HG03064 (cell line): ENCODE data around the gene CHST5.
"Not testable (repeated sequence)": the region's sequence is repeated elsewhere in the genome, so short reads cannot be mapped to it uniquely, and the experiment has no call there.

Experiments
- ATAC-seq: cut with Tn5 transposase; IDR thresholded peaks from one replicate; pipeline ENCODE4 v1.9.1; 2021; ENCODE audit warnings: low read depth; ENCODE audit not compliant: unreplicated experiment

CHST5 gene

GRCh38 chr16:75514296-75514695, 21.6 kb downstream of the CHST5 start:
- ATAC-seq, result no peak

DNA sequence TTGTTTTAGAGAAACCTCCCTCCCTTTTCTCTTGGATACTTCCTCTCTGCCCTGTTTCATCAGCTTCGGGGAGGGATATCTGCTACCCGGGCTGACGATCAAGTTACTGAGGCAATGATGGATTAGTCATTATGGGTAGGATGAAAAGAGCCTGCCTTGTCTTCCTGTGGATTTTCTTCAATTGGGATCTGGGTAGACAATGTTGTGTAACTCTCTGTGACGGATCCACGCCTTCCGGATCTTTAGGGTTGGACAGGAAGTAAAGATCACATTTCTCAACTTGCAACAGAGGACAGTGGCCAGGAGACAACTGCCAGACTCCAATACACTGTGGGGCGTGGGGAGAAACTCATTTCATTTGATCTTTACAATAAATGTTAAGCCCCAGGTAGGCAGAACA, 29.3 kb downstream of the CHST5 start:
- ATAC-seq, result no peak

GRCh38 chr16:75506107-75506506, 29.8 kb downstream of the CHST5 start:
- no peak for ATAC-seq

GRCh38 chr16:75503801-75504200, 32.1 kb downstream of the CHST5 start:
- no peak for ATAC-seq

DNA sequence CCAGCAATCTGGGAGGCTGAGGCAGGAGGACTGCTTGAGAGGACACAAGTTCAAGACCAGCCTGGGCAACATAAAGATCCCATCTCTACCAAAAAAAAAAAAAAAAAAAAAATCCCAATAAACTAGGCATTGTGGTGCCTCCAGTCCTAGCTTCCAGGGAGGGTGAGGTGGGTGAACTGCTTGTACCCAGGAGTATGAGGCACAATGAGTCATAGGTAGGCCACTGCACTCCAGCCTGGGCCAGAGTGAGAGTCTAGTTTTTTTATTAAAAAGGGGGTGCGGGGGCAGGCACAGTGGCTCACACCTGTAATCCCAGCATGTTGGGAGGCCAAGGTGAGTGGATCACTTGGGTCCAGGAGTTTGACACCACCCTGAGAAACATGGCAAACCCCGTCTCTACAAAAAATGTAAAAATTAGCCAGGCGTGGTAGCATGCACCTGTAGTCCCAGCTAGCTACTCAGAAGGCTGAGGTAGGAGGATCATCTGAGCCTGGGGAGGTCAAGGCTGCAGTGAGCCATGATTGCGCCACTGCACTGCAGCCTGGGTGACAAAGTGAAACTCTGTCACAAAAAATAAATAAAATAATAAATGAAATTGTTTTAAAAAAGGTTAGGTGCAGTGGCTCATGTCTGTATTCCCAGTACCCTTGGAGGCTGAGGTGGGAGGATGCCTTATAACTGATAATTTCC, 32.8 kb downstream of the CHST5 start:
- ATAC-seq, result no peak

- ATAC-seq, result not testable (repeated sequence)
These were observed 34.1 kb downstream of the CHST5 start for GRCh38 chr16:75501820-75502219.

GRCh38 chr16:75501359-75501758, 34.5 kb downstream of the CHST5 start:
- no peak for ATAC-seq

DNA sequence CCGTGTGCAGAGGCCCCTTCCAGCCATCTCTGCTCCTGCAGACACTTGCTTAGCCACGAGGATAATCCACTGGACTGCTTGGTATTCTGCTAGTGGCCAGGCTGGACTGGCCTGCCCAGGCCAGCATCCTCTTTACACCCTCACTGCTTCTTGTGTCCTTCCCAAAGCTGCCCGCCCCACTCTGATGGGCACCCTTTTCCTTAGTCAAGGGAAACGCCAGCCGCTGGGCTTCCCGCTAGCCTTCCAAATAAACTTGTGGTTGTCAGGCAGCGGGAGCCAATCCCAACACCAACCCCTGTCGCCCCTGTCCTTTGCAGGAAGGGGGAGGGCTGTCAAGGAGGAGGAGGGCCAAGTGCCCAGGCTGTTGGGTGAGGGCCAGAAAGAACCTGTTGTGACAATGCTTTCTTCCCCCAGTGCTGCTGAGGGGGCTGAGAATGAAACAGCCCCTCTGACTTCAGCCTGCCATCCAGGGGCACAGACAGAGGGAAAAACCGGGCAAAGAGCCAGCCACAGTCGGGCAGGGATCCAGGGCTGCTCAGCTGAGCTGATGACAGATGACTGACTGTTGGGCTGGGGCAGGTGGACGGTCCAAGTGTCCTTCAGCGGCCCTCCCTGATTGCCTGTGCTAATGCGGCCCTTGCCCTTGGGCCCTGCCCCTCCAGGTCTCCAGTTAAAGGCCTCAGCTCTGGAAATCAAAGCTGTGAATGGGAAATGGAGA, 37.1 kb downstream of the CHST5 start:
- not testable (repeated sequence) for ATAC-seq

DNA sequence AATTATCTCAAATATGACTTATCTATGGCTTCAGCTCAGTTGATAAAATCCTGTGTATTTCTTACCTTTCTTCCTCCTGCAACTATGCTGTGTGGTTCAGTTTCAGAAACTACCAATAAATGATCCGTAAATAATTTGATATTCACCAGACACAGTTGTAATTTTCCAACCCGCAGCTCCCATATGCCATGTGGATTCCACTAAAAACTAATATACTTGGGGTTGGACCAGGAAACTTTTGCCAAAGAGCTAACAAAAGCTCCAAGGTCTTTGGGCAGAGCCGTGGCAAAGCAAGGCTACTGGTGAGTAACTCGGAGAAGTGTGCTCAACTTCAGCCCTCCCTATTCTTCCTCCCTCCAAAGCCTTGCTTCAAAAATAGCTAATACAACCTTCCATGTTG, 38.4 kb downstream of the CHST5 start:
- no peak for ATAC-seq

- no peak for ATAC-seq
These were observed 40.7 kb downstream of the CHST5 start, which contains the start of gene CHST6 for GRCh38 chr16:75495076-75495674. Gene CHST6 (minus strand): TSS chr16:75495441. CDS start chr16:75479828, 15,613 bp downstream.

DNA sequence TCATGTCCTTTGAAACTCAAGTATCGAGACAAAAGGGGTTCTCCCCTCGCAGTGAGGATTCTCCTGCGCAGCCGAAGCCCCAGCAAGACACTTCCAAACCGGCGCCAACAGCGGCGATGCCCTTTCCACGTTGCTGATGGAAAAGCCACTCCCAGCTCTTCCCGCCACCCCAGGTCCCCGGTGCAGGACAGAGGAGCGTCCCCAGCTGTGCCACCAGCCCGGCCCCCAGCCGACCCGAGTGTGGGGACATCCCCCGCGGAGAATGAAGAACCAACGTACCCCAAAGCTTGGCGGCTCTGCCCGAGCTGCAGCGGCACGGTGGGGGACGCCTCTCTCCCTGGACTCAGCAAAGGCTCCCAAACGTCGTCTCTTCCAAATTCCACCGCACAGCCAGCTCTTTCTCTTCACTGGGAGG, 41.2 kb downstream of the CHST5 start:
- ATAC-seq, result no peak

- no peak for ATAC-seq
These were observed 41.7 kb downstream of the CHST5 start for GRCh38 chr16:75494184-75494583.

DNA sequence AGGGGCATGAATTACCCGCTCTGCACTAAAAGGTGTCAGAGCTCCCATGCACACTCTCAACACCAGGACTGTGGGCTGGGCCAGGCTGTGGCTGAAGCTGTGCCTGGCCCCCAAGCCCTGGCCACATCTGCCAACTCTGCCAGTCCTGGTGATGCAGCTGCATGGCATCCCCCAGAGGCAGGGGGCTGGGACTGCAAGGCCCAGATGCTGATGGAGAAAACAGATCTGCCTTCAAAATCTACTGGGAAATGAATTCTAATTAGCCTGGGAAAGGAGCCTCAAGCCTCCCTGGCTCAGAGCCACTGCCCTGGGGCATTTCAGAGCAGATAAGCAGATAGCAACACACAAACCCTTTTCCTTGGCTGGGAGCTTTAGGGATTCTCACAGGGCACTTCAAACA, 44.0 kb downstream of the CHST5 start:
- ATAC-seq, result no peak

GRCh38 chr16:75488322-75488721, 47.6 kb downstream of the CHST5 start:
- ATAC-seq, result no peak

GRCh38 chr16:75486676-75487313, 49.1 kb downstream of the CHST5 start:
- no peak for ATAC-seq

- ATAC-seq, result no peak
These were observed 49.8 kb downstream of the CHST5 start for GRCh38 chr16:75486014-75486675.

GRCh38 chr16:75485230-75486013, 50.5 kb downstream of the CHST5 start:
- no peak for ATAC-seq

GRCh38 chr16:75483222-75483621, 52.7 kb downstream of the CHST5 start:
- no peak for ATAC-seq

- ATAC-seq, result no peak
These were observed 53.3 kb downstream of the CHST5 start for GRCh38 chr16:75482434-75483205.
